IMR-90 (cell line): Measurements from ENCODE around the gene UNC119. TPM values are rescaled to one million over a fixed set of nuclear protein-coding genes. Genes with fewer than 3 reads are reported as not detected.

Experiments
- ATAC-seq: fragments of 200-7000 bp; cut with Tn5 transposase; 2 replicates; pipeline ENCODE4 v1.9.1; 2020; ENCODE audit warnings: low read depth, mild to moderate bottlenecking, moderate library complexity
- BruUV-seq: library from RNA; stranded (reverse); fragments of 400-500 nt; replicated peaks from 2 replicates; lab custom pipeline; 2021; lab: Mats Ljungman, UMichigan
- CTCF ChIA-PET: fragments of 300-600 bp; formaldehyde crosslinking; extraction: SDS; loops from one replicate; lab custom pipeline; 2021; ENCODE audit warnings: antibody characterized with exemption; lab: Yijun Ruan, JAX
- POLR2A ChIA-PET: fragments of 300-600 bp; sonication (Branson Sonifier 250); formaldehyde crosslinking; loops from one replicate; lab custom pipeline; 2022; ENCODE audit warnings: antibody characterized with exemption; ENCODE audit not compliant: unreplicated experiment; lab: Charles Lee
- DNase-seq: peaks from one replicate; pipeline ENCODE4 v3.0.0; 2013
- H2AFZ ChIP-seq: replicated peaks from 2 replicates; pipeline ENCODE3; 2013; ENCODE audit warnings: low read length, mild to moderate bottlenecking; ENCODE audit not compliant: poor library complexity
- H2AK5ac ChIP-seq: 2 replicates; pipeline ENCODE4 v1.6.1; 2013; ENCODE audit warnings: low read depth, low read length, inconsistent platforms
- H2AK9ac ChIP-seq: replicated peaks from 2 replicates; pipeline ENCODE3; 2013; ENCODE audit warnings: mild to moderate bottlenecking, low read depth, low read length, moderate library complexity; ENCODE audit not compliant: poor library complexity
- H2BK120ac ChIP-seq: 2 replicates; pipeline ENCODE4 v1.6.1; 2013; ENCODE audit warnings: low read depth, low read length, inconsistent platforms
- H2BK15ac ChIP-seq: 3 replicates; pipeline ENCODE4 v1.6.1; 2013; ENCODE audit warnings: low read depth, low read length, inconsistent platforms
- H2BK20ac ChIP-seq: 2 replicates; pipeline ENCODE4 v1.6.1; 2013; ENCODE audit warnings: low read depth, mild to moderate bottlenecking, inconsistent platforms, low read length, moderate library complexity
- H2BK5ac ChIP-seq: 2 replicates; pipeline ENCODE4 v1.6.1; 2013; ENCODE audit warnings: mild to moderate bottlenecking, low read depth, low read length, inconsistent platforms; ENCODE audit not compliant: poor library complexity, severe bottlenecking
- H3K14ac ChIP-seq: replicated peaks from 2 replicates; pipeline ENCODE4 v1.6.1; 2013; ENCODE audit warnings: low read depth, low read length, inconsistent platforms
- H3K18ac ChIP-seq: 2 replicates; pipeline ENCODE4 v1.6.1; 2013; ENCODE audit warnings: low read depth, low read length, control low read depth
- H3K23ac ChIP-seq: 2 replicates; pipeline ENCODE4 v1.6.1; 2013; ENCODE audit warnings: low read depth, low read length, inconsistent platforms
- H3K27ac ChIP-seq: 2 replicates; pipeline ENCODE4 v1.5.1; 2013; ENCODE audit warnings: mild to moderate bottlenecking, control low read depth, low read length; ENCODE audit not compliant: insufficient read depth
- H3K27me3 ChIP-seq: 2 replicates; pipeline ENCODE4 v1.6.1; 2013; ENCODE audit warnings: low read length; ENCODE audit not compliant: control insufficient read depth, insufficient read depth
- H3K36me3 ChIP-seq: 2 replicates; pipeline ENCODE4 v1.6.1; 2013; ENCODE audit warnings: low read length, mixed read lengths; ENCODE audit not compliant: control insufficient read depth, insufficient read depth
- H3K4ac ChIP-seq: 2 replicates; pipeline ENCODE4 v1.6.1; 2013; ENCODE audit warnings: low read depth, low read length, inconsistent platforms
- H3K4me1 ChIP-seq: 2 replicates; pipeline ENCODE4 v1.6.1; 2013; ENCODE audit warnings: low read length, mixed read lengths; ENCODE audit not compliant: control insufficient read depth, insufficient read depth
- H3K4me2 ChIP-seq: 2 replicates; pipeline ENCODE4 v1.6.1; 2013; ENCODE audit warnings: low read depth, mild to moderate bottlenecking, control low read depth, low read length, moderate library complexity
- H3K4me3 ChIP-seq: 2 replicates; pipeline ENCODE4 v1.5.1; 2013; ENCODE audit warnings: low read depth, mild to moderate bottlenecking, control low read depth, low read length, moderate library complexity; ENCODE audit not compliant: insufficient read depth
- H3K56ac ChIP-seq: 2 replicates; pipeline ENCODE4 v1.6.1; 2013; ENCODE audit warnings: low read length, inconsistent platforms; ENCODE audit not compliant: insufficient read depth; ENCODE audit errors: extremely low read depth
- H3K79me1 ChIP-seq, 2 experiments: 2 replicates each; pipeline ENCODE4 v1.6.1; 2013; ENCODE audit warnings: low read length in 2 of 2, inconsistent platforms in 1 of 2, low read depth in 1 of 2
- H3K9ac ChIP-seq: 2 replicates; pipeline ENCODE4 v1.6.1; 2013; ENCODE audit warnings: low read depth, low read length, control low read depth
- H3K9me1 ChIP-seq: 2 replicates; pipeline ENCODE4 v1.6.1; 2013; ENCODE audit warnings: low read length, inconsistent platforms; ENCODE audit not compliant: insufficient read depth
- H3K9me3 ChIP-seq: 2 replicates; pipeline ENCODE4 v1.6.1; 2013; ENCODE audit warnings: low read length; ENCODE audit not compliant: control insufficient read depth, insufficient read depth
- H4K20me1 ChIP-seq: 2 replicates; pipeline ENCODE4 v1.6.1; 2013; ENCODE audit warnings: low read length, inconsistent platforms; ENCODE audit not compliant: insufficient read depth
- H4K5ac ChIP-seq: 2 replicates; pipeline ENCODE4 v1.6.1; 2013; ENCODE audit warnings: mild to moderate bottlenecking, low read depth, low read length, control low read depth
- H4K8ac ChIP-seq, 2 experiments: 2 replicates each; pipeline ENCODE4 v1.6.1; 2013; ENCODE audit warnings: low read depth in 2 of 2, low read length in 2 of 2, control low read depth in 1 of 2, inconsistent platforms in 1 of 2
- H4K91ac ChIP-seq: 2 replicates; pipeline ENCODE4 v1.6.1; 2013; ENCODE audit warnings: low read depth, low read length, inconsistent platforms; ENCODE audit not compliant: insufficient read depth
- FOS ChIP-seq: fragments of 150-350 bp; IDR thresholded peaks from 2 replicates; pipeline ENCODE4 v1.6.1; 2016; ENCODE audit warnings: low read depth, low read length
- RAD21 ChIP-seq: IDR thresholded peaks from 2 replicates; pipeline ENCODE4 v1.6.1; 2012; ENCODE audit warnings: low read length, improper control_type of control experiment
- SMC3 ChIP-seq: fragments of 150-350 bp; IDR thresholded peaks from 2 replicates; pipeline ENCODE4 v1.6.1; 2016; ENCODE audit warnings: low read depth, mild to moderate bottlenecking, antibody characterized with exemption, low read length, moderate library complexity
- WGBS, 2 experiments: methylation state at CpG; one replicate each; pipeline versions ENCODE4 v1.1.5 to v1.1.7; 2013; ENCODE audit warnings: missing lambda C conversion rate in 2 of 2; ENCODE audit not compliant: insufficient read length in 1 of 2; ENCODE audit errors: extremely low coverage in 2 of 2; 5-methylcytosine and 5-hydroxymethylcytosine counted together
- dilution Hi-C: fragments of 300-500 bp; cut with HindIII; formaldehyde crosslinking; loops from one replicate; pipeline ENCODE4 v1.14.3; 2018; ENCODE audit warnings: low sequenced_read_pairs; ENCODE audit not compliant: unreplicated experiment
- in situ Hi-C: fragments of 300-500 bp; cut with MboI; formaldehyde crosslinking; loops from 3 replicates; pipeline ENCODE4 v1.14.3; 2019; ENCODE audit warnings: low sequenced_read_pairs, inconsistent platforms, mixed read lengths
- intact Hi-C: fragments of 100-400 bp; cut with micrococcal nuclease; formaldehyde crosslinking; loops from 2 replicates; pipeline ENCODE4 v1.10.0; 2022
- polyA plus RNA-seq, 3 experiments: library from polyadenylated mRNA; depleted of rRNA; stranded (reverse); fragments of >200 nt; gene quantifications; 2 replicates each; pipeline ENCODE4 v1.2.3, GENCODE V29; 2012; ENCODE audit warnings: low replicate concordance in 1 of 3
- total RNA-seq: library from RNA; depleted of rRNA; stranded (reverse); fragments of >200 nt; gene quantifications from 2 replicates; pipeline ENCODE4 v1.2.3, GENCODE V29; 2012
- TF ChIP-seq, protein P1 (sequence below): conservative IDR thresholded peaks from 2 replicates; pipeline ENCODE4 v1.5.1; 2012; ENCODE audit warnings: mild to moderate bottlenecking, low read depth, low read length, improper control_type of control experiment

Gene UNC119
- total and polyA plus RNA-seq, 2 of the 4 experiments (the other 2 are of a cell fraction), result 22.4 to 57.4 TPM

DNA sequence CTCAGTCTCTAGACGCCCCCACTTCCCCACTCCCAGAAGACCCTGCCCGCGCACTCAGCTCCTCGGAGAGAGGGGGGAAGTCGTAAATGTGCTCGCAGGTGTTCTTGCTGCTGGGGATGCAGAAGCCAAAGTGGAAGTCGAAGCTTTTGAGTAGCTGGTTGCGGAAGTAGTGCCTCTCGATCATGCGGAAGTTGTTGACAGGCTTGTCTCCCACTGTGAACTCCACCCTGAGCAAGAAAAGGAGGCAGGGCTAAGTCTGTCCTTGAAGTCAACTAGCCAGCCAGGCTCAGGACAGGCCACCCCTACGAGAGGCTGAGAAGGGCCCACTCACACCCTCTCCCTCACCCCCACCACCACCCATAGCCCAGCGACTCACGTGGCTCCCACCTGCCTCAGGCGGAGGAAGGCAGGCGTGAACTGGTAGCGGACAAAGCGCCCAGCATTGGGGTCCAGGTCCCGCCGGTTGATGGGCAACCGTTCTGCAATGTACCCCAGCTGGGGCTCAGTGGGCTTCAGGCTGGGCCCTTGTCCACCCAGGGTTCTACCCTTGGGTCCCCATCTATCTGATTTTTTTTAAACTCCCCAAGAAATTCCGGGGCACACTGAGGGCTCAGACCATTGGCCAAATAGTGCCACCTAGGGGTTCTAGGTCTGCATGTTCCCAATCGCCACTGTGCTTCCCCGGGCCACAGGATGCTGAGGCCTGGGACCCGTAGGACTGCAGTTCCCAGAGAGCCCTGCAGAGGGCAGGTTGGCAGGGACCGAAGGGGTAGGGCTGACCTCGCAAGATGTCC lies 4.6 kb downstream of the UNC119 start:
- Histone ChIP-seq H2AFZ (peak overlapping the region; percentile 51), H3K56ac (no peak overlapping the region), H4K8ac (no peak overlapping the region), H3K9me3 (no peaks in the 10 kb centered on the region), H3K36me3 (peaks cover 8% of the 10 kb centered on the region; the same call in 1 of the 2 replicates), H3K9me1 (peaks cover 7% of the 10 kb centered on the region; the same call in 1 of the 2 replicates), H3K4ac (no peak overlapping the region), H4K91ac (no peak overlapping the region), H3K27ac (no peak overlapping the region), H2BK5ac (no peak overlapping the region), H3K4me1 (peaks cover 6% of the 10 kb centered on the region), H2BK20ac (no peak overlapping the region), H3K18ac (no peak overlapping the region), H3K9ac (no peak overlapping the region), H3K4me3 (no peak overlapping the region), H2BK120ac (no peak overlapping the region), H2AK5ac (no peak overlapping the region), H3K27me3 (no peaks in the 10 kb centered on the region), H3K23ac (no peak overlapping the region), H2BK15ac (no peak overlapping the region), H3K4me2 (no peak overlapping the region), H4K5ac (no peak overlapping the region), H3K14ac (no peak overlapping the region), H2AK9ac (peak overlapping the region; percentile 5), H3K79me1 (peaks cover 14 to 27% of the 10 kb centered on the region in 2 experiments), H4K20me1 (peaks cover 13% of the 10 kb centered on the region)
- in situ Hi-C loops (no loop called here), intact Hi-C loops (loop anchor here (10.0 kb wide), 1 partner anchor 143 kb away; the partner anchor contains the start of gene SLC46A1), dilution Hi-C loops (no loop called here)
- DNase-seq (peak; percentile 50), ATAC-seq (peak; percentile 65)
- 91% methylated on average over 13 of the region's 26 CpGs; no CpG with 5 or more reads in 1 of the 2 experiments for WGBS, 2 experiments
- POLR2A ChIA-PET, result no interaction called here
- peak; percentile 52 for TF ChIP-seq RAD21
- TF ChIP-seq SMC3, result peak; percentile 53
- no peak for TF ChIP-seq FOS
- TF ChIP-seq, protein P1, sequence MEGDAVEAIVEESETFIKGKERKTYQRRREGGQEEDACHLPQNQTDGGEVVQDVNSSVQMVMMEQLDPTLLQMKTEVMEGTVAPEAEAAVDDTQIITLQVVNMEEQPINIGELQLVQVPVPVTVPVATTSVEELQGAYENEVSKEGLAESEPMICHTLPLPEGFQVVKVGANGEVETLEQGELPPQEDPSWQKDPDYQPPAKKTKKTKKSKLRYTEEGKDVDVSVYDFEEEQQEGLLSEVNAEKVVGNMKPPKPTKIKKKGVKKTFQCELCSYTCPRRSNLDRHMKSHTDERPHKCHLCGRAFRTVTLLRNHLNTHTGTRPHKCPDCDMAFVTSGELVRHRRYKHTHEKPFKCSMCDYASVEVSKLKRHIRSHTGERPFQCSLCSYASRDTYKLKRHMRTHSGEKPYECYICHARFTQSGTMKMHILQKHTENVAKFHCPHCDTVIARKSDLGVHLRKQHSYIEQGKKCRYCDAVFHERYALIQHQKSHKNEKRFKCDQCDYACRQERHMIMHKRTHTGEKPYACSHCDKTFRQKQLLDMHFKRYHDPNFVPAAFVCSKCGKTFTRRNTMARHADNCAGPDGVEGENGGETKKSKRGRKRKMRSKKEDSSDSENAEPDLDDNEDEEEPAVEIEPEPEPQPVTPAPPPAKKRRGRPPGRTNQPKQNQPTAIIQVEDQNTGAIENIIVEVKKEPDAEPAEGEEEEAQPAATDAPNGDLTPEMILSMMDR, result peak; percentile 80
- BruUV-seq, result no TSS peak
- CTCF ChIA-PET, result interaction anchor here (0.7 to 1.2 kb wide), 3 partner anchors 41 to 62 kb away, joined by 3 read pairs; no protein-coding TSS in a partner anchor
